Cardiac atrium fibroblast (primary cell): ENCODE data around the gene SNRNP200. TPM values are rescaled to one million over a fixed set of nuclear protein-coding genes. Genes with fewer than 3 reads are reported as not detected.

Source experiments
- total RNA-seq: library from RNA; depleted of rRNA; stranded (reverse); fragments of >200 nt; gene quantifications from 2 replicates; pipeline ENCODE4 v1.2.3, GENCODE V29; 2015

The SNRNP200 gene
- total RNA-seq, result 45.3 and 51.4 TPM in 2 replicates

GRCh38 chr2:96305091-96305978 lies at the start of gene SNRNP200:
Gene SNRNP200 (minus strand): TSS chr2:96305546. CDS start chr2:96305437, 109 bp downstream.

GRCh38 chr2:96325041-96325883 lies 19.9 kb upstream of the SNRNP200 start, which contains the start of gene ITPRIPL1:
Gene ITPRIPL1 (plus strand): TSS chr2:96325317. CDS start chr2:96325840, 523 bp downstream.

GRCh38 chr2:96265840-96266679 lies 39.3 kb downstream of the SNRNP200 start, which contains the start of the genes CIAO1 and TMEM127:
Gene CIAO1 (plus strand): TSS chr2:96266225. CDS start chr2:96266351, 126 bp downstream.
Gene TMEM127 (minus strand): TSS chr2:96265997. CDS start chr2:96265381, 616 bp downstream.

Other genes with a start within 250 kb of the SNRNP200 start
- 0.16 and 0.54 TPM in 2 replicates for gene ADRA2B, start 189.0 kb downstream of the SNRNP200 start, total RNA-seq
- not detected in 2 replicates for gene ASTL, start 167.0 kb downstream of the SNRNP200 start, total RNA-seq
- 1.8 and 2.5 TPM in 2 replicates for gene DUSP2, start 160.1 kb downstream of the SNRNP200 start, total RNA-seq
- 71.3 and 100 TPM in 2 replicates for gene STARD7, start 96.7 kb downstream of the SNRNP200 start, total RNA-seq
- 26.7 and 28.0 TPM in 2 replicates for gene TMEM127, start 39.5 kb downstream of the SNRNP200 start, total RNA-seq
- gene CIAO1, start 39.3 kb downstream of the SNRNP200 start, total RNA-seq, result 54.2 and 67.2 TPM in 2 replicates
- gene ITPRIPL1, start 19.8 kb upstream of the SNRNP200 start, total RNA-seq, result not detected in 2 replicates
- 4.1 and 4.7 TPM in 2 replicates for gene NCAPH, start 30.2 kb upstream of the SNRNP200 start, total RNA-seq
- gene NEURL3, start 199.8 kb upstream of the SNRNP200 start, total RNA-seq, result not detected in 2 replicates
- gene ARID5A, start 231.2 kb upstream of the SNRNP200 start, total RNA-seq, result 13.0 and 13.4 TPM in 2 replicates